ENCODE results near the gene RPS14. TPM values are rescaled to one million over a fixed set of nuclear protein-coding genes. Genes with fewer than 3 reads are reported as not detected.

RPS14 gene
- polyA plus RNA-seq, 1 of the 3 experiments (the other 2 are of a cell fraction), result 10,227 TPM

- 91% methylated on average over 3 of the region's 4 CpGs for WGBS (ENCODE audit: low lambda C conversion rate)
These were observed 27.5 kb downstream of the RPS14 start for GRCh38 chr5:150422075-150422474.

DNA sequence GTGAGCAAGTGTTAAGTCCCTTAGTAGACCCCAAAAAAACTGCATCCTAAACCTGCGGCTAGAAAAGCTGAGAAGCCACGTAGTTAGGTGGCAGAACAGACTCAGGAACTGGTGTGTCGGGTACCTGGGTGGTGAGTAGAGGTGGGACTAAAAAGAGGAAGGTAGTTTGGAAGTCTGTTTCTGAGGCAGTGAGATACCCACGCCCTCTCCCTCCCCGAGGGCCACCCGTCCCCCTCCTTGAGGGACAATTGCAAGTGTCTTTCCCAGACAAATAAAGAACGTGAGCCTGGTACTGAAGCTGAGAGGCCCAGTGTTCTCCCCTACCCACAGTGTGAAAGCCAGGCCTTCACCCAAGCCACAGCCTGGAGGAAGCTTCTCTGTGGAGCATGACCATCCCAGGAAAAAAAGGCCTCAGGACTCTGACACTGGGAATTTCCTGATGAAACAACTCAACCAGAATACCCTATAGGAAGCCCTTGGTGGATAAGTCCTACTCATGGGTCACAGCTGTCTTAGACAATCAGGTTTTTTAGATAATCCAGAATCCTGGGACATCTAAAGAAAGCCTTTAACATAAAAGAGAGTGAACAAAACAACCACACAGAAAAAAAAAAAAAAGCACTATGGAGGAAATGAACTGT, 29.8 kb downstream of the RPS14 start:
- no peaks in the 10 kb centered on the region for H3K4me1 ChIP-seq (ENCODE audit: control insufficient read depth in 1 of 2, insufficient read depth in 2 of 2, low read depth in 1 of 2, low read length in 1 of 2)
- ChIA-PET POLR2A (no interaction called here), CTCF (interaction anchor here (1.0 kb wide), 1 partner anchor 16 kb away, joined by 3 read pairs; no protein-coding TSS in a partner anchor)
- TF ChIP-seq, protein P1, sequence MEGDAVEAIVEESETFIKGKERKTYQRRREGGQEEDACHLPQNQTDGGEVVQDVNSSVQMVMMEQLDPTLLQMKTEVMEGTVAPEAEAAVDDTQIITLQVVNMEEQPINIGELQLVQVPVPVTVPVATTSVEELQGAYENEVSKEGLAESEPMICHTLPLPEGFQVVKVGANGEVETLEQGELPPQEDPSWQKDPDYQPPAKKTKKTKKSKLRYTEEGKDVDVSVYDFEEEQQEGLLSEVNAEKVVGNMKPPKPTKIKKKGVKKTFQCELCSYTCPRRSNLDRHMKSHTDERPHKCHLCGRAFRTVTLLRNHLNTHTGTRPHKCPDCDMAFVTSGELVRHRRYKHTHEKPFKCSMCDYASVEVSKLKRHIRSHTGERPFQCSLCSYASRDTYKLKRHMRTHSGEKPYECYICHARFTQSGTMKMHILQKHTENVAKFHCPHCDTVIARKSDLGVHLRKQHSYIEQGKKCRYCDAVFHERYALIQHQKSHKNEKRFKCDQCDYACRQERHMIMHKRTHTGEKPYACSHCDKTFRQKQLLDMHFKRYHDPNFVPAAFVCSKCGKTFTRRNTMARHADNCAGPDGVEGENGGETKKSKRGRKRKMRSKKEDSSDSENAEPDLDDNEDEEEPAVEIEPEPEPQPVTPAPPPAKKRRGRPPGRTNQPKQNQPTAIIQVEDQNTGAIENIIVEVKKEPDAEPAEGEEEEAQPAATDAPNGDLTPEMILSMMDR (IDR thresholded peaks at IDR 0.05), result no peak
- TF ChIP-seq FOSL2 (IDR thresholded peaks at IDR 0.05; ENCODE audit: borderline replicate concordance, low read depth) (no peak), MAX (IDR thresholded peaks at IDR 0.05; ENCODE audit: low read depth) (no peak), FOXM1 (IDR thresholded peaks at IDR 0.05; ENCODE audit: low read depth) (no peak), TCF12 (IDR thresholded peaks at IDR 0.05) (no peak), RXRA (IDR thresholded peaks at IDR 0.05; ENCODE audit: borderline replicate concordance, low read depth) (no peak), RCOR1 (IDR thresholded peaks at IDR 0.05; ENCODE audit: low read length) (no peak), GATA2 (CRISPR knock-in tag; IDR thresholded peaks at IDR 0.05) (no peak), SIN3A (IDR thresholded peaks at IDR 0.05; ENCODE audit: borderline replicate concordance, low read depth, low read length) (no peak), ELF1 (IDR thresholded peaks at IDR 0.05) (no peak)
- TF ChIP-seq, protein P2, sequence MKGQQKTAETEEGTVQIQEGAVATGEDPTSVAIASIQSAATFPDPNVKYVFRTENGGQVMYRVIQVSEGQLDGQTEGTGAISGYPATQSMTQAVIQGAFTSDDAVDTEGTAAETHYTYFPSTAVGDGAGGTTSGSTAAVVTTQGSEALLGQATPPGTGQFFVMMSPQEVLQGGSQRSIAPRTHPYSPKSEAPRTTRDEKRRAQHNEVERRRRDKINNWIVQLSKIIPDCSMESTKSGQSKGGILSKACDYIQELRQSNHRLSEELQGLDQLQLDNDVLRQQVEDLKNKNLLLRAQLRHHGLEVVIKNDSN (IDR thresholded peaks at IDR 0.05; ENCODE audit: borderline replicate concordance, low read depth), result no peak
- no peak overlapping the region for H3K9ac ChIP-seq
- no peak for DNase-seq
- H3K79me2 ChIP-seq (ENCODE audit: insufficient read depth), result no peaks in the 10 kb centered on the region
- WGBS (ENCODE audit: low lambda C conversion rate), result 78% methylated on average over 5 of the region's 7 CpGs
- H3K27me3 ChIP-seq (ENCODE audit: insufficient read depth), result no peaks in the 10 kb centered on the region
- no peaks in the 10 kb centered on the region for H3K9me2 ChIP-seq
- no peaks in the 10 kb centered on the region for H3F3A ChIP-seq (replicated peaks; ENCODE audit: insufficient read depth)
- H3K36me3 ChIP-seq (replicated peaks in 1 of 2; ENCODE audit: control insufficient read depth in 1 of 2, insufficient read depth in 2 of 2, low read length in 1 of 2), result no peaks in the 10 kb centered on the region
- no peak overlapping the region for H2AFZ ChIP-seq (ENCODE audit: low read depth)
- H4K20me1 ChIP-seq (ENCODE audit: insufficient read depth), result no peaks in the 10 kb centered on the region
- no peak overlapping the region for H3K4me2 ChIP-seq
- H3K9me3 ChIP-seq, result no peaks in the 10 kb centered on the region
- no peak overlapping the region for H3K27ac ChIP-seq (ENCODE audit: low read depth in 2 of 2, low read length in 1 of 2)
- no peak overlapping the region for H3K4me3 ChIP-seq (ENCODE audit: low read depth in 2 of 2, low read length in 1 of 2)

More at GRCh38 chr5:150422075-150422474, 27.5 kb downstream of the RPS14 start:
- no peaks in the 10 kb centered on the region for H3K79me2 ChIP-seq (ENCODE audit: insufficient read depth)
- ChIA-PET CTCF (interaction anchor here (1.0 to 1.2 kb wide), 2 partner anchors 13 to 18 kb away, joined by 3 to 4 read pairs; no protein-coding TSS in a partner anchor), POLR2A (no interaction called here)
- no peaks in the 10 kb centered on the region for H4K20me1 ChIP-seq (ENCODE audit: insufficient read depth)
- no peaks in the 10 kb centered on the region for H3F3A ChIP-seq (replicated peaks; ENCODE audit: insufficient read depth)
- H3K36me3 ChIP-seq (replicated peaks in 1 of 2; ENCODE audit: control insufficient read depth in 1 of 2, insufficient read depth in 2 of 2, low read length in 1 of 2), result no peaks in the 10 kb centered on the region
- no peak overlapping the region for H3K27ac ChIP-seq (ENCODE audit: low read depth in 2 of 2, low read length in 1 of 2)
- no peaks in the 10 kb centered on the region for H3K9me2 ChIP-seq
- no peak overlapping the region for H3K4me3 ChIP-seq (ENCODE audit: low read depth in 2 of 2, low read length in 1 of 2)
- H3K9me3 ChIP-seq, result no peaks in the 10 kb centered on the region
- no peaks in the 10 kb centered on the region for H3K4me1 ChIP-seq (ENCODE audit: control insufficient read depth in 1 of 2, insufficient read depth in 2 of 2, low read depth in 1 of 2, low read length in 1 of 2)
- no peak for TF ChIP-seq MEF2A (IDR thresholded peaks at IDR 0.05; ENCODE audit: borderline replicate concordance, low read depth)
- TF ChIP-seq RAD21 (IDR thresholded peaks at IDR 0.05; ENCODE audit: low read length), result no peak
- TF ChIP-seq JUND (IDR thresholded peaks at IDR 0.05), result no peak
- no peak for TF ChIP-seq RCOR1 (IDR thresholded peaks at IDR 0.05; ENCODE audit: low read length)
- TF ChIP-seq NFIC (IDR thresholded peaks at IDR 0.05; ENCODE audit: borderline replicate concordance), result no peak
- no peak for TF ChIP-seq FOXJ3 (CRISPR knock-in tag; IDR thresholded peaks at IDR 0.05)
- TF ChIP-seq TAF1 (IDR thresholded peaks at IDR 0.05; ENCODE audit: borderline replicate concordance, low read depth, low read length), result no peak
- TF ChIP-seq SMC3 (IDR thresholded peaks at IDR 0.05; ENCODE audit: low read depth, low read length), result no peak
- no peak for TF ChIP-seq PBX3 (IDR thresholded peaks at IDR 0.05)
- TF ChIP-seq EZH2phosphoT487 (IDR thresholded peaks at IDR 0.05; ENCODE audit: borderline replicate concordance, low read depth), result no peak
- TF ChIP-seq, protein P3, sequence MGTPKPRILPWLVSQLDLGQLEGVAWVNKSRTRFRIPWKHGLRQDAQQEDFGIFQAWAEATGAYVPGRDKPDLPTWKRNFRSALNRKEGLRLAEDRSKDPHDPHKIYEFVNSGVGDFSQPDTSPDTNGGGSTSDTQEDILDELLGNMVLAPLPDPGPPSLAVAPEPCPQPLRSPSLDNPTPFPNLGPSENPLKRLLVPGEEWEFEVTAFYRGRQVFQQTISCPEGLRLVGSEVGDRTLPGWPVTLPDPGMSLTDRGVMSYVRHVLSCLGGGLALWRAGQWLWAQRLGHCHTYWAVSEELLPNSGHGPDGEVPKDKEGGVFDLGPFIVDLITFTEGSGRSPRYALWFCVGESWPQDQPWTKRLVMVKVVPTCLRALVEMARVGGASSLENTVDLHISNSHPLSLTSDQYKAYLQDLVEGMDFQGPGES (IDR thresholded peaks at IDR 0.05; ENCODE audit: low read depth, low read length), result no peak
- TF ChIP-seq EP300 (IDR thresholded peaks at IDR 0.05; ENCODE audit: borderline replicate concordance in 1 of 2, low read depth in 1 of 2, low read length in 1 of 2), result no peak
- no peak for TF ChIP-seq GATA2 (CRISPR knock-in tag; IDR thresholded peaks at IDR 0.05)
- no peak for TF ChIP-seq RXRA (IDR thresholded peaks at IDR 0.05; ENCODE audit: borderline replicate concordance, low read depth)
- no peak for TF ChIP-seq YY1 (IDR thresholded peaks at IDR 0.05; ENCODE audit: low read depth)
- TF ChIP-seq NRF1 (IDR thresholded peaks at IDR 0.05; ENCODE audit: low read depth, low read length), result no peak
- H2AFZ ChIP-seq (ENCODE audit: low read depth), result no peak overlapping the region
- no peak for DNase-seq
- H3K27me3 ChIP-seq (ENCODE audit: insufficient read depth), result no peaks in the 10 kb centered on the region
- no peak overlapping the region for H3K4me2 ChIP-seq
- no peak overlapping the region for H3K9ac ChIP-seq

Measured in SK-N-SH (cell line).